ENCODE data around the gene FAIM2.

Gene FAIM2

GRCh38 chr12:49871263-49871561 lies 32.5 kb downstream of the FAIM2 start:
- Histone ChIP-seq H3K4me3 (ENCODE audit: low read depth in 1 of 2, low read length in 2 of 2) (no peak overlapping the region), H3K9me3 (ENCODE audit: control insufficient read depth in 1 of 2, low read length in 2 of 2) (no peaks in the 10 kb centered on the region), H3K27me3 (ENCODE audit: low read depth, low read length) (no peaks in the 10 kb centered on the region), H3K4me1 (ENCODE audit: control insufficient read depth in 1 of 2, insufficient read depth in 2 of 2, low read length in 2 of 2) (peaks cover 3 to 27% of the 10 kb centered on the region in 2 donors), H3K27ac (ENCODE audit: low read length) (no peak overlapping the region), H3K36me3 (ENCODE audit: control insufficient read depth in 1 of 2, insufficient read depth in 2 of 2, low read length in 2 of 2) (no peaks in the 10 kb centered on the region)

DNA sequence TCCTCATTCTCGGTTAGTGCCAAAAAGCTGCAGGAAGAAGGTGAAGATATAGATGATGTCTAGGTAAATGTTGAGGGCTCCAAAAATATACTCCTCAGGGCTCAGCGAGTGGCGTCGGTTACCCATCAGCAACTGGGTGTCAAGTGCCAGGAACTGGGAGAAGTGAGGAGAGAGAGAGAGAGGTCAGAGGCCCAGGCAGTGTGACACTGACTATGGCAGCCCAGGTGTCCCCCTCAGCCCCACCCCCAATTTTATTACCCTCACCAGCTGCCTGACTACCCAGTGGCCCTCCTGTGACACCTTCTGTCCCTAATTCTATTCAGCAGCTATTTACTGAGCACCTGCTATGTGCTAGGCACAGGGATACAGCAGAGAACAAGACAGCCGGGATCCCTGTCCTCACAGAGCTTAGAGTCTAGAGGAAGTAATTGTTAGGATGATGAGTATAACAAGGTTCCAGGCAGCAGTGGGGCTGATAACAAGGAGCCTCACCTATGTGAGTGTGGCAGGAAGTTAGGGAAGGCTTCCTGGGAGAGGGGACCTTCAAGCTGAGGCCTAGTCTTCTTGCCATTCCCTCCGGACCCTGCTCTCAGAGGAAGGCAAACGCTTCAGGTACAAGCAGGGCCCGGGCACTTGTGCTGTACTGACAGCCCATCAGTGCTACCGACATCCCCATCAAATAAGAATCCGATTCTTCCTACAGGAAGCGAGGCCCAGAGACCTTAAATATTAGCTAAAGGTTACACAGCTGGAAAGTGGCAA lies 33.0 kb downstream of the FAIM2 start:
- no peaks in the 10 kb centered on the region for H3K27me3 ChIP-seq (ENCODE audit: low read depth, low read length)
- H3K4me1 ChIP-seq (ENCODE audit: control insufficient read depth in 1 of 2, insufficient read depth in 2 of 2, low read length in 2 of 2) = peaks cover 3 to 27% of the 10 kb centered on the region in 2 donors
- no peak overlapping the region for H3K27ac ChIP-seq (ENCODE audit: low read length)
- no peaks in the 10 kb centered on the region for H3K9me3 ChIP-seq (ENCODE audit: control insufficient read depth in 1 of 2, low read length in 2 of 2)
- no peaks in the 10 kb centered on the region for H3K36me3 ChIP-seq (ENCODE audit: control insufficient read depth in 1 of 2, insufficient read depth in 2 of 2, low read length in 2 of 2)
- no peak overlapping the region for H3K4me3 ChIP-seq (ENCODE audit: low read depth in 1 of 2, low read length in 2 of 2)

- Histone ChIP-seq H3K27me3 (ENCODE audit: low read depth, low read length) (no peaks in the 10 kb centered on the region), H3K9me3 (ENCODE audit: control insufficient read depth in 1 of 2, low read length in 2 of 2) (no peaks in the 10 kb centered on the region), H3K4me3 (ENCODE audit: low read depth in 1 of 2, low read length in 2 of 2) (no peak overlapping the region), H3K4me1 (ENCODE audit: control insufficient read depth in 1 of 2, insufficient read depth in 2 of 2, low read length in 2 of 2) (peaks cover 3 to 27% of the 10 kb centered on the region in 2 donors), H3K36me3 (ENCODE audit: control insufficient read depth in 1 of 2, insufficient read depth in 2 of 2, low read length in 2 of 2) (no peaks in the 10 kb centered on the region), H3K27ac (ENCODE audit: low read length) (no peak overlapping the region)
Measured at GRCh38 chr12:49869816-49870500, 33.7 kb downstream of the FAIM2 start.

DNA sequence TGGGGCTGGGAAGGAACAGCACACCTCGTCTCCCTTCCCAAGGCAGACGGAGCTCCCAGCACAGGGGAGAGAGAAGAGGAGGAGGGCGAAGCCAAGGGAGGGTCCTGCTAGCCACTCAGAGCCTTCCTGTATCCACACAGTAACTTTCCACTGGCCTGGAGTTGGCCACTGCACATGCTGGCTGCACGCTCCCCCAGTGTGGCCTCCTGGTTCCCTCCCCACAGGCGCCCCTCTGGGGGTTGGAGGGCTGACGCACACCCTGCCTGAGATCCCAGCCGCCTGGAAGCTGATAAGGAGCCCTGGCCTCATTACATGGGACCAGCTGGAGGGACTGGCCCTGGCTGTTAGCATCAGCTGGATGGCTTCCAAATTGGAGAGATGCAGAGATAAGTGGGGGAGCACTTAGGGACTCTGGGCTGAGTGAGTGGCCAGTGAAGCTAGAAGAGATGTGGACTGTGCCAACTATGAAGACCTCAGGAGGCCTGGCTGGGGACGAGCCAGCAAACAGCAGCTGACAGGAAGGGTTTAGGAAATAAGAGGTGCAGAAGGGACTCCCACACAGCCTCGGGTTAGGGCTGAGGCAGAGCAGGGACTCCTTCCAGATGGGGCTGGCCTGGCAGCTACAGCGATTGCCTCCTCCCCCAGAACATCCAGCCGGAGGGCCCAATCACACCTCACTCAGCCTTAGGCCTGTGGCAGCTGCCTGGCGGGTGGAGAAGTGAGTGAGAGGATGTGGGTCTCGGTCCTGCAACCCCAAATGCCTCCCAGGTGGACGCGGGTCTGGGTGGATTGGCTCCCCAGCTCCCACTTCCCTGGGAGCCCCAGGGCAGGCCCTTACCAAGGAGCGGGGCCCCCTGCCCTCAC lies 34.5 kb downstream of the FAIM2 start:
- Histone ChIP-seq H3K27ac (ENCODE audit: low read length) (no peak overlapping the region), H3K27me3 (ENCODE audit: low read depth, low read length) (no peaks in the 10 kb centered on the region), H3K4me1 (ENCODE audit: control insufficient read depth in 1 of 2, insufficient read depth in 2 of 2, low read length in 2 of 2) (peaks cover 3 to 27% of the 10 kb centered on the region in 2 donors), H3K4me3 (ENCODE audit: low read depth in 1 of 2, low read length in 2 of 2) (no peak overlapping the region), H3K9me3 (ENCODE audit: control insufficient read depth in 1 of 2, low read length in 2 of 2) (no peaks in the 10 kb centered on the region), H3K36me3 (ENCODE audit: control insufficient read depth in 1 of 2, insufficient read depth in 2 of 2, low read length in 2 of 2) (no peaks in the 10 kb centered on the region)

DNA sequence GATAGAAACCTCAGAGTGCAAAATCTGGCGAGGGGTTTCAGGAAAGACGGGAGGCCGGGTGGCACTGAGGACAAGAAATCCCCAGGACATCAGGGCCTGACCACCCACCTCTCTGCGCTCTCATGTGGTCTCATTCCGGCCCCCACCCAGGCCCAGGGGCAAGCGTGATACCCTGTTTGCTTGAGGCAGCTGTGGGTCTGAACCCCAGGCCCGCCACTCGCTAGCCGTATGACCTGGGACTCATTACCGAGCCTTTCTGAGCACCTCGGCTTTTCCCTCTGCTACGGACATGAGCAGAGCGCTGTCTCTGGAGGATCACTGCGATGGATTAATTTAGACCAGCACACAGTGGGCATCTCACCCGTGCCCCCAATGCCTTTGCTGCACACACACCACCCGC lies 35.3 kb downstream of the FAIM2 start:
- Histone ChIP-seq H3K27me3 (ENCODE audit: low read depth, low read length) (no peaks in the 10 kb centered on the region), H3K4me3 (ENCODE audit: low read depth in 1 of 2, low read length in 2 of 2) (no peak overlapping the region), H3K27ac (ENCODE audit: low read length) (no peak overlapping the region), H3K4me1 (ENCODE audit: control insufficient read depth in 1 of 2, insufficient read depth in 2 of 2, low read length in 2 of 2) (peaks cover 3 to 27% of the 10 kb centered on the region in 2 donors), H3K36me3 (ENCODE audit: control insufficient read depth in 1 of 2, insufficient read depth in 2 of 2, low read length in 2 of 2) (no peaks in the 10 kb centered on the region), H3K9me3 (ENCODE audit: control insufficient read depth in 1 of 2, low read length in 2 of 2) (no peaks in the 10 kb centered on the region)

GRCh38 chr12:49867570-49868341 lies 35.9 kb downstream of the FAIM2 start:
- H3K4me3 ChIP-seq (ENCODE audit: low read depth in 1 of 2, low read length in 2 of 2) = no peak overlapping the region
- no peaks in the 10 kb centered on the region for H3K36me3 ChIP-seq (ENCODE audit: control insufficient read depth in 1 of 2, insufficient read depth in 2 of 2, low read length in 2 of 2)
- H3K27me3 ChIP-seq (ENCODE audit: low read depth, low read length) = no peaks in the 10 kb centered on the region
- no peaks in the 10 kb centered on the region for H3K9me3 ChIP-seq (ENCODE audit: control insufficient read depth in 1 of 2, low read length in 2 of 2)
- peaks cover 3 to 27% of the 10 kb centered on the region in 2 donors for H3K4me1 ChIP-seq (ENCODE audit: control insufficient read depth in 1 of 2, insufficient read depth in 2 of 2, low read length in 2 of 2)
- H3K27ac ChIP-seq (ENCODE audit: low read length) = no peak overlapping the region

GRCh38 chr12:49866859-49867569 lies 36.7 kb downstream of the FAIM2 start:
- Histone ChIP-seq H3K27me3 (ENCODE audit: low read depth, low read length) (no peaks in the 10 kb centered on the region), H3K9me3 (ENCODE audit: control insufficient read depth in 1 of 2, low read length in 2 of 2) (no peaks in the 10 kb centered on the region), H3K4me3 (ENCODE audit: low read depth in 1 of 2, low read length in 2 of 2) (no peak overlapping the region), H3K36me3 (ENCODE audit: control insufficient read depth in 1 of 2, insufficient read depth in 2 of 2, low read length in 2 of 2) (no peaks in the 10 kb centered on the region), H3K4me1 (ENCODE audit: control insufficient read depth in 1 of 2, insufficient read depth in 2 of 2, low read length in 2 of 2) (peaks cover 3 to 27% of the 10 kb centered on the region in 2 donors), H3K27ac (ENCODE audit: low read length) (no peak overlapping the region)

GRCh38 chr12:49865782-49866135 lies 37.9 kb downstream of the FAIM2 start:
- no peaks in the 10 kb centered on the region for H3K27me3 ChIP-seq (ENCODE audit: low read depth, low read length)
- H3K9me3 ChIP-seq (ENCODE audit: control insufficient read depth in 1 of 2, low read length in 2 of 2) = no peaks in the 10 kb centered on the region
- H3K4me1 ChIP-seq (ENCODE audit: control insufficient read depth in 1 of 2, insufficient read depth in 2 of 2, low read length in 2 of 2) = peaks cover 3 to 27% of the 10 kb centered on the region in 2 donors
- H3K27ac ChIP-seq (ENCODE audit: low read length) = no peak overlapping the region
- H3K36me3 ChIP-seq (ENCODE audit: control insufficient read depth in 1 of 2, insufficient read depth in 2 of 2, low read length in 2 of 2) = no peaks in the 10 kb centered on the region
- H3K4me3 ChIP-seq (ENCODE audit: low read depth in 1 of 2, low read length in 2 of 2) = no peak overlapping the region

DNA sequence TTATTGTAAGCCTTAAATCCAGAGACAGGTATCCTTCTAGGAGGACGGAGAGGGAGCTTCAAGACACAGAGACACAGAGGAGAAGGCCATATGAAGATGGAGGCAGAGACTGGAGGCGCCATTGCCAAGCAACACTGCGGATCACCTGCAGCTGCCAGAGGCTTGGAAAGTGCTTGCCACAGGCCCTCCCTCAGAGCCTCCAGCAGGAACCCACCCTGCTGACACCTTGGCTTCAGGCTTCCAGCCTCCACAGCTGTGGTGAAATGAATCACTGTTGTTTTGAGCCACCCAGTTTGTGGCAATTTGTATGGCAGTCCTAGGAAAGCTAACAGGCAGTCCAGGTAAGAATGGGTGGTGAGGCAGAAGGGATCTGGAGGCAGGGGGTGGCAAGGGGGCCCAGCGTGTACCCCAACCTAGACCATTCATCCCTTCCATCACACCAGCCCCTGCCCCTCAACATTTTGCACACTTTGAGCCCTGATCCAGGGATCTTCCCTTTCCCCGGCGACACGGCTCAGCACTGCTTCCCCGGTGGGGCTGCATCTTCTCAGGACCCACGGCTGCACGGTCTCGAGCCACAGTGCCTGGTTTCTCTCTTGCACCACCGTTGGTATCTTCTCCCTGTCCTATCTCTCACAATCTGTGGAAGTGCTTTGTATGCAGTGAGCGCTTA lies 38.5 kb downstream of the FAIM2 start:
- Histone ChIP-seq H3K27ac (ENCODE audit: low read length) (no peak overlapping the region), H3K27me3 (ENCODE audit: low read depth, low read length) (no peaks in the 10 kb centered on the region), H3K36me3 (ENCODE audit: control insufficient read depth in 1 of 2, insufficient read depth in 2 of 2, low read length in 2 of 2) (no peaks in the 10 kb centered on the region), H3K4me1 (ENCODE audit: control insufficient read depth in 1 of 2, insufficient read depth in 2 of 2, low read length in 2 of 2) (peaks cover 3 to 27% of the 10 kb centered on the region in 2 donors), H3K9me3 (ENCODE audit: control insufficient read depth in 1 of 2, low read length in 2 of 2) (no peaks in the 10 kb centered on the region), H3K4me3 (ENCODE audit: low read depth in 1 of 2, low read length in 2 of 2) (no peak overlapping the region)

DNA sequence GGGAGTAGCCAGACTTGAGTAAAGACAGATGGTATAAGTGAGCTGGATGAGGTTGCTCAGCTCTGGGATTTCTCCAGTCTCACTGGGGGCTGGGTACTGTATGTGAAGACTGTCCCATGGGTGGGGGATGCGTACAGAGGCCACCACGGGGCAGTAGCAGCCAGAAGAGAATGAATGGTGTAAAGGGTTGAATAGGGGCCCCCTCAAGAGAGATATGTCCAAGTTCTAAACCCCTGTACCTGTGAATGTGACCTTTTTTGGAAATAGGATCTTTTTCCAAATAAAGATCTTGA lies 39.0 kb downstream of the FAIM2 start:
- no peak overlapping the region for H3K27ac ChIP-seq (ENCODE audit: low read length)
- H3K27me3 ChIP-seq (ENCODE audit: low read depth, low read length) = no peaks in the 10 kb centered on the region
- H3K36me3 ChIP-seq (ENCODE audit: control insufficient read depth in 1 of 2, insufficient read depth in 2 of 2, low read length in 2 of 2) = no peaks in the 10 kb centered on the region
- no peak overlapping the region for H3K4me3 ChIP-seq (ENCODE audit: low read depth in 1 of 2, low read length in 2 of 2)
- no peaks in the 10 kb centered on the region for H3K9me3 ChIP-seq (ENCODE audit: control insufficient read depth in 1 of 2, low read length in 2 of 2)
- peaks cover 3 to 25% of the 10 kb centered on the region in 2 donors for H3K4me1 ChIP-seq (ENCODE audit: control insufficient read depth in 1 of 2, insufficient read depth in 2 of 2, low read length in 2 of 2)
